SU-DHL-6 (cell line): ENCODE results near the gene RNF144A.

Source experiments
- H2AFZ ChIP-seq: fragments of 200-600 bp; sonication (generic); 2 replicates; pipeline ENCODE4 v1.6.1; 2014; ENCODE audit warnings: low read depth, mild to moderate bottlenecking, moderate library complexity, mixed read lengths, antibody characterized with exemption, low read length; ENCODE audit not compliant: severe bottlenecking
- H3F3A ChIP-seq: fragments of 200-600 bp; shearing (Covaris generic); 2 replicates; pipeline ENCODE4 v1.6.0; 2016; ENCODE audit warnings: antibody characterized with exemption, mild to moderate bottlenecking; ENCODE audit not compliant: insufficient read depth
- H3K27ac ChIP-seq: fragments of 200-600 bp; sonication (generic); 2 replicates; pipeline ENCODE4 v1.5.1; 2016; ENCODE audit warnings: low read depth, mild to moderate bottlenecking, low read length, moderate library complexity, mixed read lengths
- H3K27me3 ChIP-seq: fragments of 200-600 bp; sonication (generic), shearing (Covaris generic); 2 replicates; pipeline ENCODE4 v1.6.0; 2014; ENCODE audit warnings: mild to moderate bottlenecking, low read length
- H3K36me3 ChIP-seq: fragments of 200-600 bp; sonication (generic); 2 replicates; pipeline ENCODE4 v1.6.1; 2014; ENCODE audit warnings: mild to moderate bottlenecking, low read length, mixed read lengths
- H3K4me2 ChIP-seq: fragments of 300-600, 200-600 bp; shearing (Covaris generic), sonication (generic); 2 replicates; pipeline ENCODE4 v1.6.0; 2014; ENCODE audit warnings: low read length, low read depth, mild to moderate bottlenecking; ENCODE audit not compliant: poor library complexity, severe bottlenecking
- H3K4me3 ChIP-seq: fragments of 200-600 bp; sonication (generic); 2 replicates; pipeline ENCODE4 v1.5.1; 2014; ENCODE audit warnings: antibody characterized with exemption, low read length, mild to moderate bottlenecking, mixed read lengths; ENCODE audit not compliant: insufficient read depth, poor library complexity, severe bottlenecking
- H3K79me2 ChIP-seq: fragments of 200-600 bp; sonication (generic); 2 replicates; pipeline ENCODE4 v1.6.1; 2014; ENCODE audit warnings: mild to moderate bottlenecking, low read length, moderate library complexity; ENCODE audit not compliant: insufficient read depth
- H3K9ac ChIP-seq: fragments of 200-600 bp; sonication (generic); 2 replicates; pipeline ENCODE4 v1.7.0; 2014; ENCODE audit warnings: mild to moderate bottlenecking, low read length
- H3K9me2 ChIP-seq: fragments of 200-600 bp; sonication (generic); replicated peaks from 2 replicates; pipeline ENCODE4 v1.6.1; 2014; ENCODE audit warnings: low read length; ENCODE audit not compliant: insufficient read depth
- H3K9me3 ChIP-seq: fragments of 200-600 bp; sonication (generic); 2 replicates; pipeline ENCODE4 v1.6.1; 2014; ENCODE audit warnings: low read length, mixed read lengths; ENCODE audit not compliant: insufficient read depth
- H4K20me1 ChIP-seq: fragments of 200-600 bp; sonication (generic); 2 replicates; pipeline ENCODE4 v1.6.1; 2014; ENCODE audit warnings: low read depth, mild to moderate bottlenecking, antibody characterized with exemption, low read length, moderate library complexity, mixed read lengths
- CTCF ChIP-seq: fragments of 200-600 bp; sonication (generic); IDR thresholded peaks from one replicate; pipeline ENCODE4 v1.5.1; 2017; ENCODE audit warnings: antibody characterized with exemption, mild to moderate bottlenecking, low read length, moderate library complexity; ENCODE audit not compliant: insufficient read depth, poor library complexity, severe bottlenecking
- EZH2phosphoT487 ChIP-seq: fragments of 200-600 bp; sonication (generic), shearing (Covaris generic); conservative IDR thresholded peaks from 2 replicates; pipeline ENCODE4 v1.6.1; 2018; ENCODE audit warnings: mild to moderate bottlenecking, antibody characterized with exemption, low read length, moderate library complexity, mixed read lengths

RNF144A gene

GRCh38 chr2:6927186-6927585 is 10.0 kb downstream of the RNF144A start:
- H3K79me2 ChIP-seq, result no peaks in the 10 kb centered on the region
- no peak overlapping the region for H3K4me3 ChIP-seq
- no peak overlapping the region for H2AFZ ChIP-seq
- no peaks in the 10 kb centered on the region for H3K27me3 ChIP-seq
- no peak overlapping the region for H3K4me2 ChIP-seq
- H3K9me3 ChIP-seq, result no peaks in the 10 kb centered on the region
- no peak overlapping the region for H3K27ac ChIP-seq
- no peaks in the 10 kb centered on the region for H3K36me3 ChIP-seq
- H4K20me1 ChIP-seq, result no peaks in the 10 kb centered on the region
- H3K9ac ChIP-seq, result no peak overlapping the region
- TF ChIP-seq EZH2phosphoT487, result no peak
- no peak for TF ChIP-seq CTCF
- no peaks in the 10 kb centered on the region for H3K9me2 ChIP-seq
- H3F3A ChIP-seq, result no peaks in the 10 kb centered on the region

- H3K36me3 ChIP-seq, result no peaks in the 10 kb centered on the region
- H3K79me2 ChIP-seq, result no peaks in the 10 kb centered on the region
- no peaks in the 10 kb centered on the region for H3F3A ChIP-seq
- H3K9me3 ChIP-seq, result no peaks in the 10 kb centered on the region
- no peaks in the 10 kb centered on the region for H4K20me1 ChIP-seq
- H3K9me2 ChIP-seq, result no peaks in the 10 kb centered on the region
- H3K27ac ChIP-seq, result no peak overlapping the region
- TF ChIP-seq EZH2phosphoT487 (no peak), CTCF (no peak)
- H3K9ac ChIP-seq, result no peak overlapping the region
- no peak overlapping the region for H2AFZ ChIP-seq
- H3K4me3 ChIP-seq, result no peak overlapping the region
- H3K27me3 ChIP-seq, result no peaks in the 10 kb centered on the region
- no peak overlapping the region for H3K4me2 ChIP-seq
Measured at GRCh38 chr2:6927753-6928152, 10.5 kb downstream of the RNF144A start.

- no peak overlapping the region for H3K27ac ChIP-seq
- H3K9me3 ChIP-seq, result no peaks in the 10 kb centered on the region
- H3K9ac ChIP-seq, result no peak overlapping the region
- TF ChIP-seq EZH2phosphoT487, result no peak
- TF ChIP-seq CTCF, result no peak
- no peak overlapping the region for H3K4me3 ChIP-seq
- no peak overlapping the region for H2AFZ ChIP-seq
- H4K20me1 ChIP-seq, result no peaks in the 10 kb centered on the region
- no peaks in the 10 kb centered on the region for H3K79me2 ChIP-seq
- no peaks in the 10 kb centered on the region for H3K36me3 ChIP-seq
- H3K9me2 ChIP-seq, result no peaks in the 10 kb centered on the region
- no peaks in the 10 kb centered on the region for H3K27me3 ChIP-seq
- H3F3A ChIP-seq, result no peaks in the 10 kb centered on the region
- no peak overlapping the region for H3K4me2 ChIP-seq
Measured at GRCh38 chr2:6928452-6928851, 11.2 kb downstream of the RNF144A start.
